Uterus (tissue), 4 donors: ENCODE data around the gene MUC13. TPM values are rescaled to one million over a fixed set of nuclear protein-coding genes. Genes with fewer than 3 reads are reported as not detected.

Source experiments
- DNase-seq, 2 donors: peaks; one replicate each; pipeline ENCODE4 v3.0.0-alpha.2; 2019 to 2020
- H3K27ac ChIP-seq, 2 donors: fragments of 200-600 bp; sonication (generic); 1 replicate in 1 of 2; 2 replicates in 1 of 2; pipeline ENCODE4 v1.5.1; 2016 to 2018
- H3K27me3 ChIP-seq, 2 donors: fragments of 200-600 bp; sonication (generic); one replicate each; pipeline ENCODE4 v1.5.1; 2018 to 2019; ENCODE audit warnings: control low read depth in 1 of 2
- H3K36me3 ChIP-seq, 2 donors: fragments of 200-600 bp; sonication (generic); one replicate each; pipeline ENCODE4 v1.5.1; 2019; ENCODE audit warnings: control low read depth in 1 of 2
- H3K4me1 ChIP-seq, 2 donors: fragments of 200-600 bp; sonication (generic); one replicate each; pipeline ENCODE4 v1.5.1; 2018 to 2019; ENCODE audit warnings: control low read depth in 1 of 2
- H3K4me3 ChIP-seq, 2 donors: fragments of 200-600 bp; sonication (generic); 1 replicate in 1 of 2; 2 replicates in 1 of 2; pipeline ENCODE4 v1.5.1; 2018 to 2019; ENCODE audit warnings: mild to moderate bottlenecking in 1 of 2
- H3K9me3 ChIP-seq, 2 donors: fragments of 200-600 bp; sonication (generic); one replicate each; pipeline ENCODE4 v1.5.1; 2019; ENCODE audit warnings: control low read depth in 1 of 2
- POLR2A ChIP-seq, 2 donors: fragments of 450-650 bp; IDR thresholded peaks; one replicate each; pipeline ENCODE4 v1.6.1; 2016; ENCODE audit warnings: antibody characterized with exemption in 2 of 2, mild to moderate bottlenecking in 1 of 2, moderate library complexity in 1 of 2
- intact Hi-C: fragments of 100-400 bp; cut with DNase I; formaldehyde crosslinking; loops from one replicate; pipeline ENCODE4 v1.15.1; 2023; ENCODE audit warnings: low total_unique reads
- total RNA-seq, 4 donors: library from RNA; depleted of rRNA in 3 of 4; stranded (reverse); fragments of >200 nt in 3 of 4; gene quantifications; one replicate each; pipeline versions ENCODE4 v1.1.0 to v1.2.4, GENCODE V29; 2014 to 2023
- TF ChIP-seq, protein P1 (sequence below), 4 experiments: fragments of 200-600 bp in 2 of 4; fragments of 450-650 bp in 2 of 4; sonication (generic) in 2 of 4; IDR thresholded peaks; one replicate each; pipeline ENCODE4 v1.5.1; 2016 to 2019; ENCODE audit warnings: antibody characterized with exemption in 4 of 4, mild to moderate bottlenecking in 2 of 4, moderate library complexity in 1 of 4
- donor health status: DM: yes; HTN: yes; CAD: no.

Gene MUC13
- total RNA-seq, 4 donors from 2014 or later = 0.51 TPM; not detected in 3

GRCh38 chr3:124907957-124908356, 26.6 kb downstream of the MUC13 start:
- Histone ChIP-seq H3K4me3 (no peak overlapping the region), H3K4me1 (no peaks in the 10 kb centered on the region), H3K27ac (no peak overlapping the region), H3K27me3 (no peaks in the 10 kb centered on the region), H3K36me3 (no peaks in the 10 kb centered on the region), H3K9me3 (no peaks in the 10 kb centered on the region)
- no peak for TF ChIP-seq POLR2A (IDR thresholded peaks at IDR 0.05)
- TF ChIP-seq, protein P1, sequence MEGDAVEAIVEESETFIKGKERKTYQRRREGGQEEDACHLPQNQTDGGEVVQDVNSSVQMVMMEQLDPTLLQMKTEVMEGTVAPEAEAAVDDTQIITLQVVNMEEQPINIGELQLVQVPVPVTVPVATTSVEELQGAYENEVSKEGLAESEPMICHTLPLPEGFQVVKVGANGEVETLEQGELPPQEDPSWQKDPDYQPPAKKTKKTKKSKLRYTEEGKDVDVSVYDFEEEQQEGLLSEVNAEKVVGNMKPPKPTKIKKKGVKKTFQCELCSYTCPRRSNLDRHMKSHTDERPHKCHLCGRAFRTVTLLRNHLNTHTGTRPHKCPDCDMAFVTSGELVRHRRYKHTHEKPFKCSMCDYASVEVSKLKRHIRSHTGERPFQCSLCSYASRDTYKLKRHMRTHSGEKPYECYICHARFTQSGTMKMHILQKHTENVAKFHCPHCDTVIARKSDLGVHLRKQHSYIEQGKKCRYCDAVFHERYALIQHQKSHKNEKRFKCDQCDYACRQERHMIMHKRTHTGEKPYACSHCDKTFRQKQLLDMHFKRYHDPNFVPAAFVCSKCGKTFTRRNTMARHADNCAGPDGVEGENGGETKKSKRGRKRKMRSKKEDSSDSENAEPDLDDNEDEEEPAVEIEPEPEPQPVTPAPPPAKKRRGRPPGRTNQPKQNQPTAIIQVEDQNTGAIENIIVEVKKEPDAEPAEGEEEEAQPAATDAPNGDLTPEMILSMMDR (IDR thresholded peaks at IDR 0.05) = no peak
- intact Hi-C loops = no loop called here
- DNase-seq = no peak

GRCh38 chr3:124904835-124905492, 29.6 kb downstream of the MUC13 start:
- Histone ChIP-seq H3K9me3 (no peaks in the 10 kb centered on the region), H3K27me3 (no peaks in the 10 kb centered on the region), H3K27ac (no peak overlapping the region), H3K4me3 (no peak overlapping the region), H3K36me3 (no peaks in the 10 kb centered on the region), H3K4me1 (no peaks in the 10 kb centered on the region)
- no peak for DNase-seq
- TF ChIP-seq, protein P1 (IDR thresholded peaks at IDR 0.05) = no peak
- no peak for TF ChIP-seq POLR2A (IDR thresholded peaks at IDR 0.05)
- intact Hi-C loops = loop anchor here (5.0 kb wide), 1 partner anchor 143 kb away; no protein-coding TSS in a partner anchor

GRCh38 chr3:124903896-124904834, 30.4 kb downstream of the MUC13 start:
- Histone ChIP-seq H3K4me1 (no peaks in the 10 kb centered on the region), H3K36me3 (no peaks in the 10 kb centered on the region), H3K9me3 (no peaks in the 10 kb centered on the region), H3K27me3 (no peaks in the 10 kb centered on the region), H3K27ac (no peak overlapping the region), H3K4me3 (no peak overlapping the region)
- no peak for TF ChIP-seq POLR2A (IDR thresholded peaks at IDR 0.05)
- TF ChIP-seq, protein P1 (IDR thresholded peaks at IDR 0.05) = no peak
- no peak for DNase-seq
- intact Hi-C loops = loop anchor here (5.0 kb wide), 1 partner anchor 142 kb away; no protein-coding TSS in a partner anchor

DNA sequence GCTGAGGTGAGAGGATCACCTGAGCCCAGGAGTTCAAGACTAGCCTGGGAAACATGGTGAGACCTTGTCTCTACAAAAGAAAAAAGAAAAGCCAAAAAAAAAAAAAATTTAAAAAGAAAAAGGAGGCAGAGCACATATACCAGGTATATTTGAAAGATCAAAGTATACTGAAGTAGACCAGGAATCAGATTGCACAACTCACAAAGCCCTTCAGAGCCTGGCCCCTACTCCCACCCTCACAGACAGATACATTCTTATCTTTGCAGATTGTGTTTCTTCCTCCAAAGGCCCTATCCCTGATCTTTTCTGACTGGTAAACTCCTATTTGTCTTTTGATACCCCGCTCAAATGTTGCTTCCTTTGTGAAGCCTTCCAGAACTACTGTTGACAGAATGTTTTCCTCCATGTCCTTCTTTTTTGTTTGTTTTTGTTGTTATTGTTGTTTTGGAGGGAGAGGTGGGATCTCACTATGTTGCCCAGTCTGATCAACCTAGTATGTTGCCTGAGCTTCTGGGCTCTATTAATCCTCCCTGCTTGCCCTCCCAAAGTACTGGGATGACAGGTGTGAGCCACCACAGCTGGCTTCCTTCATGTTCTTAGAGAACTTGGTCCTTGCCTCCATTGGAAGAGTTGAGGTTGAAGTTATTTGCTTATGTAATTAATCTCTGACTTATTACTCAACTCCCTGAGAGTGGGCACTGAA, 37.6 kb downstream of the MUC13 start:
- Histone ChIP-seq H3K27me3 (no peaks in the 10 kb centered on the region), H3K4me3 (no peak overlapping the region), H3K9me3 (no peaks in the 10 kb centered on the region), H3K27ac (no peak overlapping the region), H3K36me3 (no peaks in the 10 kb centered on the region), H3K4me1 (no peaks in the 10 kb centered on the region)
- intact Hi-C loops = no loop called here
- TF ChIP-seq POLR2A (IDR thresholded peaks at IDR 0.05) = no peak
- TF ChIP-seq, protein P1 (IDR thresholded peaks at IDR 0.05) = no peak
- no peak for DNase-seq
